SK-N-SH (cell line): ENCODE measurements around the gene CDH23. TPM values are rescaled to one million over a fixed set of nuclear protein-coding genes. Genes with fewer than 3 reads are reported as not detected.

Source experiments
- CTCF ChIA-PET: fragments of 300-600, 350-600 bp; formaldehyde crosslinking; extraction: SDS; loops from one replicate; lab custom pipeline; 2021; lab: Yijun Ruan, JAX
- POLR2A ChIA-PET: fragments of 350-600 bp; sonication (Branson Sonifier 250); formaldehyde crosslinking; extraction: SDS; loops from one replicate; lab custom pipeline; 2020; ENCODE audit warnings: antibody characterized with exemption, inconsistent platforms; lab: Yijun Ruan, JAX
- DNase-seq: peaks from one replicate; pipeline ENCODE4 v3.0.0; 2012
- H2AFZ ChIP-seq: fragments of 200-600 bp; sonication (generic); 2 replicates; pipeline ENCODE4 v1.8.1; 2016; ENCODE audit warnings: antibody characterized with exemption, mild to moderate bottlenecking, low read depth
- H3F3A ChIP-seq: fragments of 200-600 bp; sonication (generic); replicated peaks from 2 replicates; pipeline ENCODE3; 2016; ENCODE audit warnings: antibody characterized with exemption, mild to moderate bottlenecking; ENCODE audit not compliant: insufficient read depth
- H3K27ac ChIP-seq, 2 experiments: fragments of 200-500 bp in 1 of 2; fragments of 200-600 bp in 1 of 2; sonication (Bioruptor generic) in 1 of 2; sonication (generic), shearing (Covaris generic) in 1 of 2; 2 replicates each; pipeline versions ENCODE4 v1.5.1 to v1.6.1; 2014 to 2016; ENCODE audit warnings: low read depth in 2 of 2, inconsistent platforms in 1 of 2, low read length in 1 of 2, mild to moderate bottlenecking in 1 of 2, mixed read lengths in 1 of 2
- H3K27me3 ChIP-seq: fragments of 200-600 bp; sonication (generic), shearing (Covaris generic); 2 replicates; pipeline ENCODE4 v1.6.1; 2016; ENCODE audit warnings: mixed run types; ENCODE audit not compliant: insufficient read depth
- H3K36me3 ChIP-seq, 2 experiments: fragments of 200-500 bp in 1 of 2; fragments of 200-600 bp in 1 of 2; sonication (Bioruptor generic) in 1 of 2; sonication (generic) in 1 of 2; replicated peaks in 1 of 2; 2 replicates each; pipeline versions ENCODE3 to v1.5.1; 2014 to 2016; ENCODE audit warnings: low read length in 1 of 2, mild to moderate bottlenecking in 1 of 2; ENCODE audit not compliant: insufficient read depth in 2 of 2, control insufficient read depth in 1 of 2
- H3K4me1 ChIP-seq, 2 experiments: fragments of 200-500 bp in 1 of 2; fragments of 200-600 bp in 1 of 2; sonication (Bioruptor generic) in 1 of 2; sonication (generic), shearing (Covaris generic) in 1 of 2; 2 replicates each; pipeline versions ENCODE4 v1.5.1 to v1.6.1; 2014 to 2016; ENCODE audit warnings: low read depth in 1 of 2, low read length in 1 of 2, mixed run types in 1 of 2; ENCODE audit not compliant: insufficient read depth in 2 of 2, control insufficient read depth in 1 of 2
- H3K4me2 ChIP-seq: fragments of 200-600 bp; sonication (generic), shearing (Covaris generic); 2 replicates; pipeline ENCODE4 v1.6.1; 2017; ENCODE audit warnings: mixed run types
- H3K4me3 ChIP-seq, 2 experiments: fragments of 200-500 bp in 1 of 2; fragments of 200-600 bp in 1 of 2; sonication (Bioruptor generic) in 1 of 2; sonication (generic), shearing (Covaris generic) in 1 of 2; 2 replicates each; pipeline versions ENCODE4 v1.5.1 to v1.8.1; 2014 to 2016; ENCODE audit warnings: low read depth in 2 of 2, inconsistent platforms in 1 of 2, low read length in 1 of 2, mild to moderate bottlenecking in 1 of 2, mixed read lengths in 1 of 2, moderate library complexity in 1 of 2
- H3K79me2 ChIP-seq: fragments of 200-600 bp; sonication (generic); 2 replicates; pipeline ENCODE4 v1.8.1; 2017; ENCODE audit warnings: mild to moderate bottlenecking; ENCODE audit not compliant: insufficient read depth
- H3K9ac ChIP-seq: fragments of 200-600 bp; sonication (generic); 2 replicates; pipeline ENCODE4 v1.6.1; 2017; ENCODE audit warnings: mixed run types
- H3K9me2 ChIP-seq: fragments of 200-600 bp; sonication (generic); 2 replicates; pipeline ENCODE4 v1.6.1; 2017; ENCODE audit warnings: mixed run types
- H3K9me3 ChIP-seq: fragments of 200-600 bp; sonication (generic); 2 replicates; pipeline ENCODE4 v1.6.1; 2017; ENCODE audit warnings: mixed run types, mild to moderate bottlenecking, moderate library complexity
- H4K20me1 ChIP-seq: fragments of 200-600 bp; sonication (generic); 2 replicates; pipeline ENCODE4 v1.6.1; 2017; ENCODE audit warnings: mild to moderate bottlenecking, mixed run types; ENCODE audit not compliant: insufficient read depth
- CHD2 ChIP-seq: fragments of 150-350 bp; IDR thresholded peaks from 2 replicates; pipeline ENCODE4 v1.6.1; 2018; ENCODE audit warnings: low read length; ENCODE audit not compliant: partially characterized antibody
- EP300 ChIP-seq, 2 experiments: IDR thresholded peaks; 2 replicates each; pipeline versions ENCODE4 v1.4.0 to v1.6.1; 2012; ENCODE audit warnings: borderline replicate concordance in 1 of 2, low read depth in 1 of 2, low read length in 1 of 2
- EZH2phosphoT487 ChIP-seq: fragments of 200-600 bp; sonication (generic); IDR thresholded peaks from 2 replicates; pipeline ENCODE4 v1.6.1; 2017; ENCODE audit warnings: low read depth, mixed run types, mild to moderate bottlenecking, antibody characterized with exemption, moderate library complexity, borderline replicate concordance
- GATA2 ChIP-seq: sonication (generic); formaldehyde crosslinking; IDR thresholded peaks from 2 replicates; pipeline ENCODE4 v1.5.0; 2020; ENCODE audit warnings: mild to moderate bottlenecking, missing genetic modification reagents
- NFIC ChIP-seq: IDR thresholded peaks from 2 replicates; pipeline ENCODE4 v1.4.0; 2012; ENCODE audit warnings: borderline replicate concordance
- RAD21 ChIP-seq: IDR thresholded peaks from 2 replicates; pipeline ENCODE4 v1.6.1; 2012; ENCODE audit warnings: mild to moderate bottlenecking, low read length
- RCOR1 ChIP-seq: fragments of 150-350 bp; IDR thresholded peaks from 2 replicates; pipeline ENCODE4 v1.6.1; 2017; ENCODE audit warnings: antibody characterized with exemption, low read length
- REST ChIP-seq: IDR thresholded peaks from 2 replicates; pipeline ENCODE4 v1.6.1; 2012; ENCODE audit warnings: mild to moderate bottlenecking, low read depth, low read length, moderate library complexity
- RFX5 ChIP-seq: IDR thresholded peaks from 2 replicates; pipeline ENCODE4 v1.6.1; 2012; ENCODE audit warnings: mild to moderate bottlenecking, improper control_type of control experiment, low read length
- RXRA ChIP-seq: IDR thresholded peaks from 2 replicates; pipeline ENCODE4 v1.4.0; 2012; ENCODE audit warnings: low read depth, mild to moderate bottlenecking, borderline replicate concordance
- SIN3A ChIP-seq: IDR thresholded peaks from 2 replicates; pipeline ENCODE4 v1.6.1; 2012; ENCODE audit warnings: low read depth, mild to moderate bottlenecking, low read length, moderate library complexity, borderline replicate concordance
- SMC3 ChIP-seq: IDR thresholded peaks from 2 replicates; pipeline ENCODE4 v1.6.1; 2012; ENCODE audit warnings: low read depth, low read length, improper control_type of control experiment
- WGBS: methylation state at CpG from one replicate; pipeline ENCODE4 v1.1.6; 2017; ENCODE audit warnings: low lambda C conversion rate; 5-methylcytosine and 5-hydroxymethylcytosine counted together
- polyA plus RNA-seq, 3 experiments: library from polyadenylated mRNA; depleted of rRNA; stranded (reverse); fragments of >200 nt; gene quantifications; 2 replicates each; pipeline ENCODE4 v1.2.3, GENCODE V29; 2012
- TF ChIP-seq, protein P1 (sequence below): fragments of 150-350 bp; IDR thresholded peaks from 2 replicates; pipeline ENCODE4 v1.6.1; 2017; ENCODE audit warnings: antibody characterized with exemption, low read length, low read depth, borderline replicate concordance
- TF ChIP-seq, protein P2 (sequence below): IDR thresholded peaks from 2 replicates; pipeline ENCODE4 v1.4.0; 2012; ENCODE audit warnings: low read depth

Gene CDH23
- polyA plus RNA-seq, 1 of the 3 experiments (the other 2 are of a cell fraction) = 0.03 TPM

GRCh38 chr10:71821909-71822763, 425.4 kb downstream of the CDH23 start:
- 97% methylated on average over 3 of the region's 9 CpGs for WGBS
- POLR2A ChIA-PET = no interaction called here

More at GRCh38 chr10:71821909-71822763, 425.4 kb downstream of the CDH23 start:
- Histone ChIP-seq H3K79me2 (no peaks in the 10 kb centered on the region), H3K27me3 (no peaks in the 10 kb centered on the region), H3K4me3 (no peak overlapping the region), H3K27ac (no peak overlapping the region), H3F3A (no peaks in the 10 kb centered on the region), H3K4me1 (no peaks in the 10 kb centered on the region; a peak in 1 of 4 replicates), H3K4me2 (no peak overlapping the region), H3K36me3 (peaks cover 49 to 98% of the 10 kb centered on the region in 2 experiments), H3K9me3 (no peaks in the 10 kb centered on the region), H2AFZ (no peak overlapping the region), H3K9me2 (no peaks in the 10 kb centered on the region), H4K20me1 (peaks cover 2% of the 10 kb centered on the region; the same call in 1 of the 2 replicates), H3K9ac (no peak overlapping the region)
- TF ChIP-seq, protein P1, sequence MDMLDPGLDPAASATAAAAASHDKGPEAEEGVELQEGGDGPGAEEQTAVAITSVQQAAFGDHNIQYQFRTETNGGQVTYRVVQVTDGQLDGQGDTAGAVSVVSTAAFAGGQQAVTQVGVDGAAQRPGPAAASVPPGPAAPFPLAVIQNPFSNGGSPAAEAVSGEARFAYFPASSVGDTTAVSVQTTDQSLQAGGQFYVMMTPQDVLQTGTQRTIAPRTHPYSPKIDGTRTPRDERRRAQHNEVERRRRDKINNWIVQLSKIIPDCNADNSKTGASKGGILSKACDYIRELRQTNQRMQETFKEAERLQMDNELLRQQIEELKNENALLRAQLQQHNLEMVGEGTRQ = no peak
- TF ChIP-seq GATA2 (CRISPR knock-in tag) (no peak), RXRA (no peak), EZH2phosphoT487 (no peak), RCOR1 (no peak), RAD21 (no peak), RFX5 (no peak), NFIC (no peak), EP300 (IDR thresholded peaks at IDR 0.05; ENCODE audit: borderline replicate concordance in 1 of 2, low read depth in 1 of 2, low read length in 1 of 2) (no peak), REST (no peak), SIN3A (no peak), SMC3 (no peak), CHD2 (no peak)
- TF ChIP-seq, protein P2, sequence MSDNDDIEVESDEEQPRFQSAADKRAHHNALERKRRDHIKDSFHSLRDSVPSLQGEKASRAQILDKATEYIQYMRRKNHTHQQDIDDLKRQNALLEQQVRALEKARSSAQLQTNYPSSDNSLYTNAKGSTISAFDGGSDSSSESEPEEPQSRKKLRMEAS = no peak
- no peak for DNase-seq
- CTCF ChIA-PET = interaction anchor here (0.8 to 1.4 kb wide), 3 partner anchors 73 to 134 kb away, joined by 3 to 6 read pairs (median 3); no protein-coding TSS in a partner anchor
